Loucy (cell line): ENCODE data around the gene CUBN.

Source experiments
- EZH2phosphoT487 ChIP-seq: fragments of 200-600 bp; IDR thresholded peaks from 2 replicates; pipeline ENCODE4 v1.6.1; 2018; ENCODE audit warnings: antibody characterized with exemption, mild to moderate bottlenecking, moderate library complexity, borderline replicate concordance
- TF ChIP-seq, protein P1 (sequence below): fragments of 200-600 bp; sonication (generic); conservative IDR thresholded peaks from 2 replicates; pipeline ENCODE4 v1.5.1; 2014; ENCODE audit warnings: mild to moderate bottlenecking, antibody characterized with exemption, low read length

DNA sequence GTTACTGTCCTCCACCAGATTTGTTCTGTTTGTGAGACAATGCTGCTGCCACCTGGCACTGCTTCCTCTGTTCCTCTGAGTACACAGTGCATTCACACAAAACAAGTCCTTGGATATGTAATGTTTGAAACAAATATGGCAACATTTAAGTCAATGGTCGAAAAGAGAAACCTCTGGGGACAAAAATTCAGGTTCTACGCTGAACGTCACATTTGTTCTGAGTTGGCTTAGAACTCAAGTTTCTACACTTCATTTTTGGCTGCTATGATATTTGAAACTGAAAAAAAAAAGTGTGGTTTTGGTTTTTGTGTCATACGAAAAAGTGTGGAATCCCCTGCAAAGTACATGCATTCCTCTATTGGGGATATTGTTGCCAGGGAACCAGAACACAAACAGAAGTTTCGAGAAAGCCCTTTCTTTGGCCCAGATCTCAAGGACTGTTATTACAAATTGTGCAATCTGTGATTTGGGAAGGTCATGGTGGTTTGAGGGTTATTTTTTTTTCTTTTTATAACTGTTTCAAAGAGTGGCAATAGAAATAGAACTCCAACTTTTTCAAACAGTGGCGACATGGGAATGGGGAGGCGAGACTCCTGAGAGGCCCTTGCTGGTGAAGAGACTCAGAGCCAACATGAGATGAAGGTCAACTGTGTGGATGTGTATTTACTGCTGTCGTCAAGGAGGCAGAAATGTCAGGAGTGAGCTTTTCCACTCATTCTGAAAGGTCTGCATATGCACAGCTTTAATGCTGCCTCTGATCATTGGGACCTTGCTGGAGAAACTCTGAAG is 127.5 kb downstream of the CUBN start:
- TF ChIP-seq, protein P1, sequence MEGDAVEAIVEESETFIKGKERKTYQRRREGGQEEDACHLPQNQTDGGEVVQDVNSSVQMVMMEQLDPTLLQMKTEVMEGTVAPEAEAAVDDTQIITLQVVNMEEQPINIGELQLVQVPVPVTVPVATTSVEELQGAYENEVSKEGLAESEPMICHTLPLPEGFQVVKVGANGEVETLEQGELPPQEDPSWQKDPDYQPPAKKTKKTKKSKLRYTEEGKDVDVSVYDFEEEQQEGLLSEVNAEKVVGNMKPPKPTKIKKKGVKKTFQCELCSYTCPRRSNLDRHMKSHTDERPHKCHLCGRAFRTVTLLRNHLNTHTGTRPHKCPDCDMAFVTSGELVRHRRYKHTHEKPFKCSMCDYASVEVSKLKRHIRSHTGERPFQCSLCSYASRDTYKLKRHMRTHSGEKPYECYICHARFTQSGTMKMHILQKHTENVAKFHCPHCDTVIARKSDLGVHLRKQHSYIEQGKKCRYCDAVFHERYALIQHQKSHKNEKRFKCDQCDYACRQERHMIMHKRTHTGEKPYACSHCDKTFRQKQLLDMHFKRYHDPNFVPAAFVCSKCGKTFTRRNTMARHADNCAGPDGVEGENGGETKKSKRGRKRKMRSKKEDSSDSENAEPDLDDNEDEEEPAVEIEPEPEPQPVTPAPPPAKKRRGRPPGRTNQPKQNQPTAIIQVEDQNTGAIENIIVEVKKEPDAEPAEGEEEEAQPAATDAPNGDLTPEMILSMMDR, result peak; percentile 28
- TF ChIP-seq EZH2phosphoT487, result no peak
